ENCODE data around the gene APOL5.
"Not testable (repeated sequence)": the region's sequence is repeated elsewhere in the genome, so short reads cannot be mapped to it uniquely, and the experiment has no call there.

- not testable (repeated sequence) for TF ChIP-seq CTCF (optimal IDR thresholded peaks at IDR 0.05 in 1 of 3, IDR thresholded peaks at IDR 0.05 in 1 of 3, conservative IDR thresholded peaks at IDR 0.05 in 1 of 3; ENCODE audit: extremely low read depth in 1 of 3, insufficient read depth in 2 of 3, low read length in 3 of 3); EZH2 (IDR thresholded peaks at IDR 0.05; ENCODE audit: low read length)
These were observed 41.6 kb upstream of the APOL5 start for GRCh38 chr22:35676065-35676464.

All from keratinocyte (primary cell).